AG08396 (cell line): ENCODE measurements around the gene CEP63.

Experiments used
- DNase-seq: peaks from one replicate; pipeline ENCODE4 v3.0.0; 2012; ENCODE audit warnings: low spot score, mixed read lengths

The CEP63 gene

GRCh38 chr3:134608771-134609435 lies 123.0 kb downstream of the CEP63 start:
- no peak for DNase-seq

- DNase-seq = no peak
Measured at GRCh38 chr3:134609821-134610431, 124.1 kb downstream of the CEP63 start.

GRCh38 chr3:134610432-134611385 lies 124.9 kb downstream of the CEP63 start:
- no peak for DNase-seq

- DNase-seq = no peak
Measured at GRCh38 chr3:134611516-134611915, 125.7 kb downstream of the CEP63 start.

GRCh38 chr3:134613006-134613520 lies 127.2 kb downstream of the CEP63 start:
- DNase-seq = no peak

GRCh38 chr3:134614955-134615354 lies 129.1 kb downstream of the CEP63 start:
- DNase-seq = no peak

GRCh38 chr3:134615743-134616142 lies 129.9 kb downstream of the CEP63 start:
- DNase-seq = no peak

GRCh38 chr3:134617608-134618477 lies 132.0 kb downstream of the CEP63 start:
- no peak for DNase-seq

GRCh38 chr3:134618478-134619300 lies 132.8 kb downstream of the CEP63 start:
- DNase-seq = no peak

- DNase-seq = no peak
Measured at GRCh38 chr3:134619301-134619615, 133.4 kb downstream of the CEP63 start.

- no peak for DNase-seq
Measured at GRCh38 chr3:134619884-134620445, 134.1 kb downstream of the CEP63 start.

GRCh38 chr3:134620476-134621115 lies 134.7 kb downstream of the CEP63 start:
- no peak for DNase-seq

GRCh38 chr3:134621854-134622253 lies 136.0 kb downstream of the CEP63 start:
- no peak for DNase-seq

- no peak for DNase-seq
Measured at GRCh38 chr3:134622806-134623365, 137.0 kb downstream of the CEP63 start.

GRCh38 chr3:134623615-134624245 lies 137.9 kb downstream of the CEP63 start:
- no peak for DNase-seq
